ENCODE measurements around the gene MKKS.

MKKS gene

DNA sequence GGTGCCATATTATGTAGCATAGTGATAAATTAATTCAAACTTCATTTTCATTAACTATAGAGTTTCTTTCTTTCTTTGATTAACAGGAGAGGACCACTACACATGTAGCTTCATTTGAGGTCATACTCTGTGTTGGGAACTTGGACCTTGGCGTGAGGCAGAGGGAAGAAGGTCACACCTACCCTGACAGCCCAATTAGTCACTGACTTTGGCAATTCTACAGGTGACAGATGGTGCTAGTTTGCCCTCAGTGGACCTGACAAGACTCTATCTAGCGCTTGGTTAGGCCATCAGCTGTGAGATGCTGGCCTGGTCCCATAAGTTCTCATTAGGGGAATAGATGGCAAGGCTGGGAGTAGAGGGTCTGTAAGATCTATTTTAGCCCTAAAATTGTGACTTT is 15.2 kb upstream of the MKKS start:
- H3K27me3 ChIP-seq (ENCODE audit: low read depth, low read length), result no peaks in the 10 kb centered on the region
- H3K4me3 ChIP-seq (ENCODE audit: low read depth in 1 of 2, low read length in 2 of 2), result no peak overlapping the region
- no peak overlapping the region for H3K27ac ChIP-seq (ENCODE audit: low read length)
- no peaks in the 10 kb centered on the region for H3K9me3 ChIP-seq (ENCODE audit: control insufficient read depth in 1 of 2, low read length in 2 of 2)
- peaks cover 0 to 5% of the 10 kb centered on the region in 2 donors for H3K4me1 ChIP-seq (ENCODE audit: control insufficient read depth in 1 of 2, insufficient read depth in 2 of 2, low read length in 2 of 2)
- H3K36me3 ChIP-seq (ENCODE audit: control insufficient read depth in 1 of 2, insufficient read depth in 2 of 2, low read length in 2 of 2), result no peaks in the 10 kb centered on the region

DNA sequence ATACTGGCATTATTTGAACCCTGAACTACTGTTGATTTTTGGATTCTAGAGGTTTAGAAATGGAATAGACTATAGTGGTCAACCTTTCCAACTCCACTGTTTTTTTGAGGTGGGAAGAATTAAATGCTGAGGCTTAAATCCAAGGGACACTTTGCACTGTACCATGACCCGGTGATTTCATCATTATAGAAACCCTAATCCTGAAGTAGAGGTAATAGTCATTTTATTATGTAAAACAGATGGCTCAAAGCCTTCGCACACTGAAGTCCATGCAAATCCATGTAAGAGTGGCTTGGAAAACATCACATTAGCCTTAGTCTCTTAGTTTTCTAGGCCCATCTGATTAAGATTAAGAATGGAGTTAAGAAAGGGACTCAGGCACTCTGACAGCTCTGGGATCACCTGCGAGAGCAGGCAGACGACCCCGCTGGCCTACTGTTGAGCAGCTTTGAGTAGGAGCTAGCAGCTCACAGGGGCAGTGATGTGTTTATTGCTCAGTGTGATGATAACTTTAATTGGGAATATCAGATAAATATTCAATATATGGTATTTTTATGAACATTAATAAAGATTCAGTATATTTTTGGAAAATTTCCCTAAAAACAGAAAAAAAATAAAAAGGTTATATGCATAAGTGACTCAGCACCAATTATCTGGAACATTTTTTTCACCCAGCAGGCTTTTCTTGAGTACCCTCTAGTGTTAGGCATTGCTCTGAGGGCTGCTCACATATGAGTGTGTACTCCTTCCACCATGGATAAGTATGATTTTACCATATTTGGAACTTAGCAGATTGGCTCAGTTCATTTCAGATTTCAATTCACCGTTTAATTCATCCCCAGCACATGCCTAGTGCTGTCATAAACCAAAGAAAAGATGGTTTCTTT is 14.5 kb upstream of the MKKS start:
- no peaks in the 10 kb centered on the region for H3K27me3 ChIP-seq (ENCODE audit: low read depth, low read length)
- no peak overlapping the region for H3K4me3 ChIP-seq (ENCODE audit: low read depth in 1 of 2, low read length in 2 of 2)
- H3K9me3 ChIP-seq (ENCODE audit: control insufficient read depth in 1 of 2, low read length in 2 of 2), result no peaks in the 10 kb centered on the region
- no peaks in the 10 kb centered on the region for H3K36me3 ChIP-seq (ENCODE audit: control insufficient read depth in 1 of 2, insufficient read depth in 2 of 2, low read length in 2 of 2)
- no peak overlapping the region for H3K27ac ChIP-seq (ENCODE audit: low read length)
- no peaks in the 10 kb centered on the region for H3K4me1 ChIP-seq (ENCODE audit: control insufficient read depth in 1 of 2, insufficient read depth in 2 of 2, low read length in 2 of 2)

DNA sequence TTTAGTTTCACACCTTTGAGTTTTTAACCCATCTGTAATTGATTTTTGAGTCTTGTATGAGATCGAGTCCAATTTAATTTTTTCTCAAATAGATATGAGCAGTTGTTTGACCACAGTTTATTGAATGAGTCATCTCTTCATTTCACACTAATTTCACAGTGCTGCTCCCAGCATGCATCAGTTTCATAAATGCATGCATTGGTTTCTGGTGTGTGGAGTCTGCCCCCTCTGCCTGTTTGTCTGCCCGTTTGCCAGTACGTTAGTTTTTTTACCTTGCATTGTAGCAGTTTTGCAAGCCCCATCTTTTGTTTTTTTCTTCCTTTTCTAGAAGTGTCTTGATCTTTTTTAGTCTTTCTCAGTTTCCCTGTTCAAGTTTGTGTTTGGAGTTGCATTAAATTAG is 13.0 kb upstream of the MKKS start:
- no peaks in the 10 kb centered on the region for H3K36me3 ChIP-seq (ENCODE audit: control insufficient read depth in 1 of 2, insufficient read depth in 2 of 2, low read length in 2 of 2)
- no peaks in the 10 kb centered on the region for H3K27me3 ChIP-seq (ENCODE audit: low read depth, low read length)
- H3K4me1 ChIP-seq (ENCODE audit: control insufficient read depth in 1 of 2, insufficient read depth in 2 of 2, low read length in 2 of 2), result no peaks in the 10 kb centered on the region
- H3K27ac ChIP-seq (ENCODE audit: low read length), result no peak overlapping the region
- no peaks in the 10 kb centered on the region for H3K9me3 ChIP-seq (ENCODE audit: control insufficient read depth in 1 of 2, low read length in 2 of 2)
- H3K4me3 ChIP-seq (ENCODE audit: low read depth in 1 of 2, low read length in 2 of 2), result no peak overlapping the region

DNA sequence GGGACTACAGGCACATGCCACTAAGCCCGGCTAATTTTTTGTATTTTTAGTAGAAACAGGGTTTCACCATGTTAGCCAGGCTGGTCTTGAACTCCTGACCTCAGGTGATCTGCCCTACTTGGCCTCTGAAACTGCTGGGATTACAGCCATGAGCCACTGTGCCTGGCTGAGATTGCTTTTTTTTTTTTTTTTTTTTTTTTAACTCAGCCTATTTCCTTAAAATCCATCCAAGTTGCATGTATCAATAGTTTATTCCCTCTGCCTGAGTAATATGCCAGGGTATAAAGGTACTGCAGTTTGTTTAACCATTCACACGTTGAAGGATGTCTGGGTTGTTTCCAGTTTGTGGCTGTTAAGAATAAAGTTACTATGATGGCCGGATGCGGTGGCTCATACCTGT is 11.7 kb upstream of the MKKS start:
- no peak overlapping the region for H3K4me3 ChIP-seq (ENCODE audit: low read depth in 1 of 2, low read length in 2 of 2)
- no peaks in the 10 kb centered on the region for H3K4me1 ChIP-seq (ENCODE audit: control insufficient read depth in 1 of 2, insufficient read depth in 2 of 2, low read length in 2 of 2)
- no peaks in the 10 kb centered on the region for H3K36me3 ChIP-seq (ENCODE audit: control insufficient read depth in 1 of 2, insufficient read depth in 2 of 2, low read length in 2 of 2)
- no peaks in the 10 kb centered on the region for H3K27me3 ChIP-seq (ENCODE audit: low read depth, low read length)
- no peaks in the 10 kb centered on the region for H3K9me3 ChIP-seq (ENCODE audit: control insufficient read depth in 1 of 2, low read length in 2 of 2)
- H3K27ac ChIP-seq (ENCODE audit: low read length), result no peak overlapping the region

DNA sequence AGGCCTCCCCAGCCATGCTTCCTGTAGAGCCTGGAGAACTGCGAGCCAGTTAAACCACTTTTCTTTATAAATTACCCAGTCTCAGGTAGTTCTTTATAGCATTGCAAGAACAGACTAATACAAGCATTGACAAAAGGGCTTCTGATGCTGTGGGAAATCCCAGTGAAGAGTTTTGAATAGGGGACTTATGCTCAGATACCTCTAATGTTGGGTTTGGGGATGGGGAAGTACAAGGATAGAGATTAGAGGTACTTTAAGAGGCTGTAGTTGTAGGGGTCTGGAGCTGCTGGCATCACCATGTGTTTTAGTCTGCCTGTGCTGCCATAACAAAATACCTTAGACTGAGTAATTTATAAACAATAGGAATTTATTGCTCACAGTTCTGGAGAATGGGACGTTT is 9.9 kb upstream of the MKKS start:
- no peaks in the 10 kb centered on the region for H3K36me3 ChIP-seq (ENCODE audit: control insufficient read depth in 1 of 2, insufficient read depth in 2 of 2, low read length in 2 of 2)
- no peak overlapping the region for H3K27ac ChIP-seq (ENCODE audit: low read length)
- no peak overlapping the region for H3K4me3 ChIP-seq (ENCODE audit: low read depth in 1 of 2, low read length in 2 of 2)
- no peaks in the 10 kb centered on the region for H3K27me3 ChIP-seq (ENCODE audit: low read depth, low read length)
- H3K4me1 ChIP-seq (ENCODE audit: control insufficient read depth in 1 of 2, insufficient read depth in 2 of 2, low read length in 2 of 2), result no peaks in the 10 kb centered on the region
- no peaks in the 10 kb centered on the region for H3K9me3 ChIP-seq (ENCODE audit: control insufficient read depth in 1 of 2, low read length in 2 of 2)

DNA sequence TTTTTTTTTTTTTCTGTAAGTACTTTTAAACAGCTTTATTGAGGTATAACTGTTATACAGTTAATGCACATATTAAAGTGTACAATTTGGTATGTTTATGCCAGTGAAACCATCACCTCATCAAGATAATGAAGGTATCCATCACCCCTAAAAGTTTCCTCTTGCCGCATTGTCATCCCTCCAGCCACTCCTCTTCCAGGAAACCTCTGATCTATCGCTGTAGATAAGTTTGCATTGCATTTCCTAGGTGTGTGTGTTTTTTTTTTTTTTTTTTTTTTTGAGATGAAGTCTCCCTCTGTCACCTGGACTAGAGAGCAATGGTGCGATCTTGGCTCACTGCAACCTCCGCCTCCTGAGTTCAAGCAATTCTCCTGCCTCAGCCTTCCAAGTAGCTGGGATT is 4.2 kb upstream of the MKKS start:
- Histone ChIP-seq H3K9me3 (ENCODE audit: control insufficient read depth in 1 of 2, low read length in 2 of 2) (no peaks in the 10 kb centered on the region), H3K4me1 (ENCODE audit: control insufficient read depth in 1 of 2, insufficient read depth in 2 of 2, low read length in 2 of 2) (peaks cover 4 to 11% of the 10 kb centered on the region in 2 donors), H3K27me3 (ENCODE audit: low read depth, low read length) (no peaks in the 10 kb centered on the region), H3K4me3 (ENCODE audit: low read depth in 1 of 2, low read length in 2 of 2) (no peak overlapping the region), H3K36me3 (ENCODE audit: control insufficient read depth in 1 of 2, insufficient read depth in 2 of 2, low read length in 2 of 2) (no peaks in the 10 kb centered on the region), H3K27ac (ENCODE audit: low read length) (no peak overlapping the region)

DNA sequence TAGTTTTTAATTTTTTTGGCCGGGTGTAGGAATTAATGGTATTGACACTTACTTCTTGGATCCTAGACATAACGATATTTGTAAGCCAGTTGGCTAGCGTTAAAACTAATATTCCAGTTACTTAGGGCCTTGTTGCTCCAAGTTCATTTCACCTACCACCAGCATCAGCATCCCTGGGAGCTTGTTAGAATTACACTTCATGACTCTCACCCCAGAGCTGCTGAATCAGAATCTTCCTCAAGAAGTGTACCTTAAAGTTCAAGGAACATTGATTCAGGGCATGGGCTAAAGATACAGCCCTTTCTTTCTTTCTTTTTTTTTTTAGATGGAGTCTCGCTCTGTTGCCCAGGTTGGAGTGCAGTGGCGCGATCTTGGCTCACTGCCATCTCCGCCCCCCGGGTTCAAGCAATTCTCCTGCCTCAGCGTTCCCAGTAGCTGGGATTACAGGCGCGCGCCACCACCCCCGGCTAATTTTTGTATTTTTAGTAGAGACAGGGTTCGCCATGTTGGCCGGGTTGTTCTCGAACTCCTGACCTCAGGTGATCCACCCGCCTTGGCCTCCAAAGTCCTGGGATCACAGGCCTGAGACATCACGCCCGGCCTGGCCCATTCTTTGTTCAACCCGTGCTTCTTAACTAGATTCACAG is 2.2 kb upstream of the MKKS start:
- Histone ChIP-seq H3K4me3 (ENCODE audit: low read depth in 1 of 2, low read length in 2 of 2) (no peak overlapping the region), H3K36me3 (ENCODE audit: control insufficient read depth in 1 of 2, insufficient read depth in 2 of 2, low read length in 2 of 2) (no peaks in the 10 kb centered on the region), H3K27ac (ENCODE audit: low read length) (no peak overlapping the region), H3K4me1 (ENCODE audit: control insufficient read depth in 1 of 2, insufficient read depth in 2 of 2, low read length in 2 of 2) (peaks cover 10 to 29% of the 10 kb centered on the region in 2 donors), H3K9me3 (ENCODE audit: control insufficient read depth in 1 of 2, low read length in 2 of 2) (no peaks in the 10 kb centered on the region), H3K27me3 (ENCODE audit: low read depth, low read length) (no peaks in the 10 kb centered on the region)

DNA sequence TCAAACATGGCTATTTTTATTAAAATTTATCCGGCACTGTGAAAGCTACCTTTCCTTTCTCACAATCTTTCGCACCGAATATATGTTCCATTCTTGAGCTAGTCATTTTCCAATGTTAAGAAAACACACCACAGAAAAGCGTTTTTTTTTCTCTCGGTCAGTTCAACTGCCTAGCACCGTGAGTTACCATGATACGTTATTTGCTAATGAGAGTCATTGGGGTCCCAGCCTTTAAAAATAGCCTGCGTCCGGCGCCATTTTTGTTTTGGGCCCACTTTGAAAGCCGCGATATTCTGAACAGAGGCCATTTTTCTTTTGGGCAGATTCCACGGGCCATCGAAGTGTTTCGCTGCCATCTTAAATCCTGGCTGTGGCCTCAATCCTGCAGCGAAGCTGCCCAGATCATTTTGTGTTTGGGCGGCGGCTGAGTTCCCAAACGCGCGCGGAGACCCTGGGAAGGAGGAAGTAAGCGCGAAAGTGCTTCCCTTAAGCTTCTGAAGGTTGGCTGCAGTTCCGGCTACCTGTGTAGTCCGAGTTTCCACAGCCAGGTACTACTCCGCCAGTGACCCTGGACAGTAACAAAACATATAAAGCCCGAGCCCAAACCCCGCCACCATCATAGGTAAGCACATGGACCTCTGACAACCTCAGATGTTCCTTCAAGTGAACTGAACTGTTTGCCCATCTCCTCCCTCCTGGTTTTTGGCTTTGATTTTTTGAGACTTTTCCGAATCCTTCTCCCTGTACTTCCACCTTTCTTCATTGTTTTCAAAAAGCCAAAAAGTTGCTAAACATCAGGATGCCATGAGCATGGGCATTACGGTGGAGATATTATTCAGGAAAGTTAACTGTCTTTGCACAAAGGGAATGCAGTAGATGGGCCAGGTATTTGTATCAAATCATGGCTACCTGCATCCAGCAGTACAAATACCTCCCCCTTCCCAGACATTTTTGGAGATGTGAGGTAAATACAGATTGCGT is 1.1 kb upstream of the MKKS start, which contains the start of gene SLX4IP:
Gene SLX4IP (plus strand): TSS at position 474 of the 981 bp plus-strand sequence. CDS start 22,900 bp downstream, outside the sequence.
- peak within 1 kb of the TSS; percentile 84 to 89 for H3K4me3 ChIP-seq (ENCODE audit: low read depth in 1 of 2, low read length in 2 of 2)
- H3K36me3 ChIP-seq (ENCODE audit: control insufficient read depth in 1 of 2, insufficient read depth in 2 of 2, low read length in 2 of 2), result no peaks in the 10 kb centered on the region
- H3K9me3 ChIP-seq (ENCODE audit: control insufficient read depth in 1 of 2, low read length in 2 of 2), result no peaks in the 10 kb centered on the region
- H3K27me3 ChIP-seq (ENCODE audit: low read depth, low read length), result no peaks in the 10 kb centered on the region
- peaks cover 10 to 33% of the 10 kb centered on the region in 2 donors for H3K4me1 ChIP-seq (ENCODE audit: control insufficient read depth in 1 of 2, insufficient read depth in 2 of 2, low read length in 2 of 2)
- peak within 1 kb of the TSS; percentile 97 for H3K27ac ChIP-seq (ENCODE audit: low read length)

DNA sequence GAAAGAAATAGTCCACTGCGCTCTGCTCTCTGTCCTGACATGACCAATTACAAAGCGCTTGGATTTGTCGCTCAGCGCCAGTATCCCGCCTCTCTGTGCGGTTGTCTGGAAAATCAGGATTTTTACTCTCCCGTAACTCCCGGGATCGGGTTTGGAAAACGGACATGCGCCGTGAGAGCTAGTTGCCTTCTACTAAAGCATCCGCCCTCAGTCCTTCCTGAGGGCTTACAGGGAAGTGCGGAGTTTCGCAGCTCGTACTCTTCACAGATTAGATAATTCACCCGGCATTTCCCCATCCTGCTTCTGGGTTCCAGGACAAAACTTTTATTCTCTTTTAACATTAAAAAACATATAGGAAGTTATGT is 427 bp upstream of the MKKS start:
- Histone ChIP-seq H3K9me3 (ENCODE audit: control insufficient read depth in 1 of 2, low read length in 2 of 2) (no peaks in the 10 kb centered on the region), H3K36me3 (ENCODE audit: control insufficient read depth in 1 of 2, insufficient read depth in 2 of 2, low read length in 2 of 2) (no peaks in the 10 kb centered on the region), H3K4me1 (ENCODE audit: control insufficient read depth in 1 of 2, insufficient read depth in 2 of 2, low read length in 2 of 2) (peaks cover 10 to 39% of the 10 kb centered on the region in 2 donors), H3K4me3 (ENCODE audit: low read depth in 1 of 2, low read length in 2 of 2) (peak overlapping the region; percentile 84 to 89), H3K27ac (ENCODE audit: low read length) (peak overlapping the region; percentile 97), H3K27me3 (ENCODE audit: low read depth, low read length) (no peaks in the 10 kb centered on the region)

DNA sequence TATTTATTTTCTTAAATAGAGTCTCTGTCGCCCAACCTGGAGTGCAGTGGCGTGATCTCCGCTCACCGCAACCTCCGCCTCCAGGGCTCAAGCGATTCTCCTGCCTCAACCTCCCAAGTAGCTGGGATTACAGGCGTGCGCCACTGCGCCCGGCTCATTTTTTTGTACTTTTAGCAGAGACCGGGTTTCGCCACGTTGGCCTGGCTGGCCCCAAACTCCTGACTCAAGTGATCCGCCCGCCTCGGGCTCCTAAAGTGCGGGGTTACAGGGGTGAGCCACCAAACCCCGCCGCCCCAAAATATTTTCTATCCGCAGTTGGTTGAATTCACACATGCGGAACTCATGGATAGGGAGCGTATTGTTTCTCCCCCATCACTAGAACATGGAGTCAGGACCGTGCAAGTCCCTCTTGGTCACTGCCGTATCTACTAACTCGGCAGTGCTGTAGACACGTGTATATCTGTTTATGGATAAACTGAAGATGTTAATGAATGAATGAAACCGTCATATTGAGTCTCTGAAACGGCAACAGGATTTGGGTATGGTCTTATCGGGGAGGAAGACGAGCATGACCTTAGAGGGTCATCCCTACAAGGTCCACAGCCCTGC is 904 bp downstream of the MKKS start:
- peaks cover 10 to 42% of the 10 kb centered on the region in 2 donors for H3K4me1 ChIP-seq (ENCODE audit: control insufficient read depth in 1 of 2, insufficient read depth in 2 of 2, low read length in 2 of 2)
- H3K27ac ChIP-seq (ENCODE audit: low read length), result peak overlapping the region; percentile 97
- no peaks in the 10 kb centered on the region for H3K36me3 ChIP-seq (ENCODE audit: control insufficient read depth in 1 of 2, insufficient read depth in 2 of 2, low read length in 2 of 2)
- H3K27me3 ChIP-seq (ENCODE audit: low read depth, low read length), result no peaks in the 10 kb centered on the region
- peak overlapping the region; percentile 84 to 89 for H3K4me3 ChIP-seq (ENCODE audit: low read depth in 1 of 2, low read length in 2 of 2)
- H3K9me3 ChIP-seq (ENCODE audit: control insufficient read depth in 1 of 2, low read length in 2 of 2), result no peaks in the 10 kb centered on the region
